ENCODE data around the gene ZFP36.
"Not testable (repeated sequence)": the region's sequence is repeated elsewhere in the genome, so short reads cannot be mapped to it uniquely, and the experiment has no call there.

The ZFP36 gene

GRCh38 chr19:39406656-39407409, at the start of gene ZFP36:
ZFP36 (plus strand) TSS chr19:39406847; CDS start chr19:39406905, 58 bp downstream.
- DNase-seq, result peak; percentile 72

GRCh38 chr19:39359026-39359425, 47.6 kb upstream of the ZFP36 start:
- DNase-seq, result no peak

GRCh38 chr19:39360599-39360998, 46.0 kb upstream of the ZFP36 start:
- DNase-seq, result no peak

GRCh38 chr19:39362682-39363657, 43.7 kb upstream of the ZFP36 start:
- DNase-seq, result no peak

- no peak for DNase-seq
Measured at GRCh38 chr19:39363901-39364457, 42.7 kb upstream of the ZFP36 start.

GRCh38 chr19:39365531-39365930, 41.1 kb upstream of the ZFP36 start:
- no peak for DNase-seq

GRCh38 chr19:39369200-39369599, 37.4 kb upstream of the ZFP36 start:
- no peak for DNase-seq

GRCh38 chr19:39370735-39371134, 35.9 kb upstream of the ZFP36 start:
- no peak for DNase-seq

GRCh38 chr19:39372047-39372802, 34.4 kb upstream of the ZFP36 start:
- DNase-seq, result no peak

- DNase-seq, result no peak
Measured at GRCh38 chr19:39372941-39373340, 33.7 kb upstream of the ZFP36 start.

- no peak for DNase-seq
Measured at GRCh38 chr19:39375929-39376328, 30.7 kb upstream of the ZFP36 start.

- no peak for DNase-seq
Measured at GRCh38 chr19:39377373-39378362, 29.0 kb upstream of the ZFP36 start.

GRCh38 chr19:39379366-39379765, 27.3 kb upstream of the ZFP36 start:
- not testable (repeated sequence) for DNase-seq

- no peak for DNase-seq
Measured at GRCh38 chr19:39379865-39380396, 26.7 kb upstream of the ZFP36 start.

- DNase-seq, result no peak
Measured at GRCh38 chr19:39380521-39381502, 25.8 kb upstream of the ZFP36 start.

- no peak for DNase-seq
Measured at GRCh38 chr19:39381910-39382611, 24.6 kb upstream of the ZFP36 start.

- DNase-seq, result no peak
Measured at GRCh38 chr19:39382991-39383828, 23.4 kb upstream of the ZFP36 start.
